SU-DHL-6 (cell line): ENCODE results near the gene DNAAF5.

ENCODE experiments used
- H2AFZ ChIP-seq: fragments of 200-600 bp; sonication (generic); 2 replicates; pipeline ENCODE4 v1.6.1; 2014; ENCODE audit warnings: low read depth, mild to moderate bottlenecking, moderate library complexity, mixed read lengths, antibody characterized with exemption, low read length; ENCODE audit not compliant: severe bottlenecking
- H3F3A ChIP-seq: fragments of 200-600 bp; shearing (Covaris generic); 2 replicates; pipeline ENCODE4 v1.6.0; 2016; ENCODE audit warnings: antibody characterized with exemption, mild to moderate bottlenecking; ENCODE audit not compliant: insufficient read depth
- H3K27ac ChIP-seq: fragments of 200-600 bp; sonication (generic); 2 replicates; pipeline ENCODE4 v1.5.1; 2016; ENCODE audit warnings: low read depth, mild to moderate bottlenecking, low read length, moderate library complexity, mixed read lengths
- H3K27me3 ChIP-seq: fragments of 200-600 bp; sonication (generic), shearing (Covaris generic); 2 replicates; pipeline ENCODE4 v1.6.0; 2014; ENCODE audit warnings: mild to moderate bottlenecking, low read length
- H3K36me3 ChIP-seq: fragments of 200-600 bp; sonication (generic); 2 replicates; pipeline ENCODE4 v1.6.1; 2014; ENCODE audit warnings: mild to moderate bottlenecking, low read length, mixed read lengths
- H3K4me2 ChIP-seq: fragments of 300-600, 200-600 bp; shearing (Covaris generic), sonication (generic); 2 replicates; pipeline ENCODE4 v1.6.0; 2014; ENCODE audit warnings: low read length, low read depth, mild to moderate bottlenecking; ENCODE audit not compliant: poor library complexity, severe bottlenecking
- H3K4me3 ChIP-seq: fragments of 200-600 bp; sonication (generic); 2 replicates; pipeline ENCODE4 v1.5.1; 2014; ENCODE audit warnings: antibody characterized with exemption, low read length, mild to moderate bottlenecking, mixed read lengths; ENCODE audit not compliant: insufficient read depth, poor library complexity, severe bottlenecking
- H3K79me2 ChIP-seq: fragments of 200-600 bp; sonication (generic); 2 replicates; pipeline ENCODE4 v1.6.1; 2014; ENCODE audit warnings: mild to moderate bottlenecking, low read length, moderate library complexity; ENCODE audit not compliant: insufficient read depth
- H3K9ac ChIP-seq: fragments of 200-600 bp; sonication (generic); 2 replicates; pipeline ENCODE4 v1.7.0; 2014; ENCODE audit warnings: mild to moderate bottlenecking, low read length
- H3K9me2 ChIP-seq: fragments of 200-600 bp; sonication (generic); replicated peaks from 2 replicates; pipeline ENCODE4 v1.6.1; 2014; ENCODE audit warnings: low read length; ENCODE audit not compliant: insufficient read depth
- H3K9me3 ChIP-seq: fragments of 200-600 bp; sonication (generic); 2 replicates; pipeline ENCODE4 v1.6.1; 2014; ENCODE audit warnings: low read length, mixed read lengths; ENCODE audit not compliant: insufficient read depth
- H4K20me1 ChIP-seq: fragments of 200-600 bp; sonication (generic); 2 replicates; pipeline ENCODE4 v1.6.1; 2014; ENCODE audit warnings: low read depth, mild to moderate bottlenecking, antibody characterized with exemption, low read length, moderate library complexity, mixed read lengths
- CTCF ChIP-seq: fragments of 200-600 bp; sonication (generic); IDR thresholded peaks from one replicate; pipeline ENCODE4 v1.5.1; 2017; ENCODE audit warnings: antibody characterized with exemption, mild to moderate bottlenecking, low read length, moderate library complexity; ENCODE audit not compliant: insufficient read depth, poor library complexity, severe bottlenecking
- EZH2phosphoT487 ChIP-seq: fragments of 200-600 bp; sonication (generic), shearing (Covaris generic); conservative IDR thresholded peaks from 2 replicates; pipeline ENCODE4 v1.6.1; 2018; ENCODE audit warnings: mild to moderate bottlenecking, antibody characterized with exemption, low read length, moderate library complexity, mixed read lengths

The DNAAF5 gene

GRCh38 chr7:763762-764161 is 37.3 kb downstream of the DNAAF5 start:
- Histone ChIP-seq H3K9me2 (no peaks in the 10 kb centered on the region), H3K79me2 (no peaks in the 10 kb centered on the region), H3F3A (no peaks in the 10 kb centered on the region), H3K27me3 (no peaks in the 10 kb centered on the region), H3K4me2 (no peak overlapping the region), H3K9me3 (no peaks in the 10 kb centered on the region), H3K4me3 (no peak overlapping the region), H3K27ac (no peak overlapping the region), H2AFZ (no peak overlapping the region), H4K20me1 (no peaks in the 10 kb centered on the region), H3K36me3 (peaks cover 9% of the 10 kb centered on the region), H3K9ac (no peak overlapping the region)
- no peak for TF ChIP-seq EZH2phosphoT487
- no peak for TF ChIP-seq CTCF

DNA sequence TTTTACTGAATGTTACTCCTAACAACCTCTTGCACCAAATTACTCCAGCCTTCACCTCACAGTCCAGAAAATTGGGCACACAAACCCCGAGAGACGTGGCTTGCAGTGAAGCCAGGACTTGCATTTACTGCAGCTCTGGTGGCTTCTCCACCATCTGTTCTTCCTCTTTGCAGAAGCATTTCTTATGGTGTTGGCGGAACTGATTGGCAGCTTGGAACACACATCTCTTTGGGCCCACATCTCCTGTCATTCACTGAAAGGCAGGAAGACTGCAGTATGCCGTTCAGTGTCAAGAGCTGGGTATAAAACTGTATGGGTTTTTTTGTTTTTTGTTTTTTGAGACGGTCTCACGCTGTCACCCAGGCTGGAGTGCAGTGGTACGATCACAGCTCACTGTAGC is 38.9 kb downstream of the DNAAF5 start:
- no peaks in the 10 kb centered on the region for H3K79me2 ChIP-seq
- H2AFZ ChIP-seq, result no peak overlapping the region
- no peaks in the 10 kb centered on the region for H3K9me2 ChIP-seq
- no peaks in the 10 kb centered on the region for H3F3A ChIP-seq
- H3K9ac ChIP-seq, result no peak overlapping the region
- no peak overlapping the region for H3K4me2 ChIP-seq
- H3K27me3 ChIP-seq, result no peaks in the 10 kb centered on the region
- peaks cover 9% of the 10 kb centered on the region for H3K36me3 ChIP-seq
- no peak overlapping the region for H3K27ac ChIP-seq
- H4K20me1 ChIP-seq, result no peaks in the 10 kb centered on the region
- TF ChIP-seq EZH2phosphoT487 (no peak), CTCF (no peak)
- no peak overlapping the region for H3K4me3 ChIP-seq
- no peaks in the 10 kb centered on the region for H3K9me3 ChIP-seq

DNA sequence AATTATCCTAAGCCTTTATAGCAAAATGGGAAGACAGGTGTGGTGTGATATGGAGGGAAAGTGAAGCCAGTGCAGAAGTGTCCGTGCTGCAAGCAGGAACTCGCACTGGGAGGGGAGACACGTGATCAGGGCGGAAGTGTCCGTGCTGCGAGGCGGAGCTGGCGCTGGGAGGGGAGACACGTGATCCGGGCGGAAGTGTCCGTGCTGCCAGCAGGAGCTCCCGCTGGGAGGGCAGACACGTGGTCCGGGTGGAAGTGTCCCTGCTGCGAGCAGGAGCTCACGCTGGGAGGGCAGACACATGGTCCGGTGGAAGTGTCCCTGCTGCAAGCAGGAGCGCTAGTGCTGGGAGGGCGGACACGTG is 41.1 kb downstream of the DNAAF5 start:
- peaks cover 9% of the 10 kb centered on the region for H3K36me3 ChIP-seq
- no peaks in the 10 kb centered on the region for H3K27me3 ChIP-seq
- H3K4me3 ChIP-seq, result no peak overlapping the region
- H3K27ac ChIP-seq, result no peak overlapping the region
- H3K9me2 ChIP-seq, result no peaks in the 10 kb centered on the region
- no peaks in the 10 kb centered on the region for H3K9me3 ChIP-seq
- H3K9ac ChIP-seq, result no peak overlapping the region
- no peaks in the 10 kb centered on the region for H3F3A ChIP-seq
- no peaks in the 10 kb centered on the region for H4K20me1 ChIP-seq
- H2AFZ ChIP-seq, result no peak overlapping the region
- H3K79me2 ChIP-seq, result no peaks in the 10 kb centered on the region
- no peak overlapping the region for H3K4me2 ChIP-seq
- TF ChIP-seq CTCF (no peak), EZH2phosphoT487 (no peak)
